ENCODE measurements around the gene ZNF442. TPM values are rescaled to one million over a fixed set of nuclear protein-coding genes. Genes with fewer than 3 reads are reported as not detected.
"Not testable (repeated sequence)": the region's sequence is repeated elsewhere in the genome, so short reads cannot be mapped to it uniquely, and the experiment has no call there.

The ZNF442 gene
- total RNA-seq = 1 to 10 TPM in 1 of 2 experiments, under 1 TPM in 1; 0.50 to 1.2 TPM

- Mint-ChIP-seq H3K4me1 (peaks cover 19% of the 10 kb centered on the region), H3K36me3 (ENCODE audit: low read depth) (peaks cover 10% of the 10 kb centered on the region), H3K9me3 (peaks cover 19% of the 10 kb centered on the region), H3K27me3 (no peaks in the 10 kb centered on the region), H3K4me3 (peak within 1 kb of the TSS; percentile 89), H3K27ac (peak within 1 kb of the TSS; percentile 90)
- DNase-seq = peak; percentile 87
- ChIA-PET CTCF (interaction anchor here (0.5 to 1.1 kb wide), 5 partner anchors 10 to 306 kb away, joined by 3 to 4 read pairs (median 3); no protein-coding TSS in a partner anchor), POLR2A (interaction anchor here (0.6 to 1.4 kb wide), 2 partner anchors 32 to 299 kb away, joined by 3 to 5 read pairs; partner anchors contain the start of gene ZNF563)
Observed at GRCh38 chr19:12365236-12366162, at the start of gene ZNF442. TSS of gene ZNF442 (minus strand) at chr19:12365683. CDS start at chr19:12363631, 2,052 bp downstream.

GRCh38 chr19:12411893-12412292 is 46.4 kb upstream of the ZNF442 start:
- Mint-ChIP-seq H3K36me3 (ENCODE audit: low read depth) (peaks cover 7% of the 10 kb centered on the region), H3K4me1 (no peaks in the 10 kb centered on the region), H3K9me3 (peaks cover 40% of the 10 kb centered on the region), H3K27me3 (no peaks in the 10 kb centered on the region), H3K27ac (no peak overlapping the region), H3K4me3 (no peak overlapping the region)
- DNase-seq = no peak
- CTCF ChIA-PET = no interaction called here
- POLR2A ChIA-PET = no interaction called here

GRCh38 chr19:12400633-12401502 is 35.4 kb upstream of the ZNF442 start, which contains the start of gene ZNF799:
TSS of gene ZNF799 (minus strand) at chr19:12401271. CDS start at chr19:12401070, 201 bp downstream.
- Mint-ChIP-seq H3K9me3 (peaks cover 32% of the 10 kb centered on the region), H3K4me1 (peaks cover 13% of the 10 kb centered on the region), H3K27me3 (no peaks in the 10 kb centered on the region), H3K4me3 (peak within 1 kb of the TSS; percentile 89), H3K36me3 (ENCODE audit: low read depth) (peaks cover 21% of the 10 kb centered on the region), H3K27ac (peak within 1 kb of the TSS; percentile 79)
- DNase-seq = peak; percentile 91
- CTCF ChIA-PET = interaction anchor here (0.8 kb wide), 1 partner anchor 68 kb away, joined by 3 read pairs; the partner anchor contains the start of gene ZNF563
- POLR2A ChIA-PET = no interaction called here

GRCh38 chr19:12399901-12400632 is 34.6 kb upstream of the ZNF442 start:
- peak overlapping the region; percentile 89 for H3K4me3 Mint-ChIP-seq
- peaks cover 29% of the 10 kb centered on the region for H3K36me3 Mint-ChIP-seq (ENCODE audit: low read depth)
- H3K4me1 Mint-ChIP-seq = peaks cover 13% of the 10 kb centered on the region
- H3K27me3 Mint-ChIP-seq, DNase-seq, POLR2A ChIA-PET: not testable (repeated sequence)
- H3K9me3 Mint-ChIP-seq = peaks cover 33% of the 10 kb centered on the region
- peak overlapping the region; percentile 72 for H3K27ac Mint-ChIP-seq
- CTCF ChIA-PET = interaction anchor here (0.7 kb wide), 1 partner anchor 26 kb away, joined by 3 read pairs; no protein-coding TSS in a partner anchor

GRCh38 chr19:12391148-12391547 is 25.7 kb upstream of the ZNF442 start:
- H3K27me3 Mint-ChIP-seq, H3K4me1 Mint-ChIP-seq, CTCF ChIA-PET: not testable (repeated sequence)

GRCh38 chr19:12386365-12386764 is 20.9 kb upstream of the ZNF442 start:
- Mint-ChIP-seq H3K9me3 (peaks cover 48% of the 10 kb centered on the region), H3K36me3 (ENCODE audit: low read depth) (peaks cover 38% of the 10 kb centered on the region)
- H3K4me3 Mint-ChIP-seq, H3K27ac Mint-ChIP-seq, DNase-seq, H3K4me1 Mint-ChIP-seq, POLR2A ChIA-PET, H3K27me3 Mint-ChIP-seq, CTCF ChIA-PET: not testable (repeated sequence)

More at GRCh38 chr19:12391148-12391547, 25.7 kb upstream of the ZNF442 start:
- POLR2A ChIA-PET, H3K27ac Mint-ChIP-seq, DNase-seq, H3K4me3 Mint-ChIP-seq: not testable (repeated sequence)
- peaks cover 62% of the 10 kb centered on the region for H3K9me3 Mint-ChIP-seq
- H3K36me3 Mint-ChIP-seq (ENCODE audit: low read depth) = peaks cover 73% of the 10 kb centered on the region

GRCh38 chr19:12380444-12380737 is 14.9 kb upstream of the ZNF442 start:
- H3K27ac Mint-ChIP-seq = no peak overlapping the region
- H3K9me3 Mint-ChIP-seq = peaks cover 55% of the 10 kb centered on the region
- ChIA-PET POLR2A (no interaction called here), CTCF (no interaction called here)
- no peaks in the 10 kb centered on the region for H3K4me1 Mint-ChIP-seq
- H3K4me3 Mint-ChIP-seq = no peak overlapping the region
- no peaks in the 10 kb centered on the region for H3K27me3 Mint-ChIP-seq
- H3K36me3 Mint-ChIP-seq (ENCODE audit: low read depth) = peaks cover 21% of the 10 kb centered on the region
- no peak for DNase-seq

GRCh38 chr19:12379732-12380443 is 14.4 kb upstream of the ZNF442 start:
- H3K27ac Mint-ChIP-seq = no peak overlapping the region
- DNase-seq = no peak
- H3K4me3 Mint-ChIP-seq = no peak overlapping the region
- POLR2A ChIA-PET = no interaction called here
- H3K27me3 Mint-ChIP-seq = no peaks in the 10 kb centered on the region
- CTCF ChIA-PET = interaction anchor here (0.6 kb wide), 1 partner anchor 691 kb away, joined by 4 read pairs; no protein-coding TSS in a partner anchor
- H3K4me1 Mint-ChIP-seq = no peaks in the 10 kb centered on the region
- peaks cover 21% of the 10 kb centered on the region for H3K36me3 Mint-ChIP-seq (ENCODE audit: low read depth)
- H3K9me3 Mint-ChIP-seq = peaks cover 54% of the 10 kb centered on the region

- POLR2A ChIA-PET = no interaction called here
Observed at GRCh38 chr19:12374026-12374425, 8.5 kb upstream of the ZNF442 start.

GRCh38 chr19:12364391-12365235 is 870 bp downstream of the ZNF442 start:
- peak overlapping the region; percentile 80 for H3K27ac Mint-ChIP-seq
- CTCF ChIA-PET = interaction anchor here (0.7 to 1.1 kb wide), 3 partner anchors 10 to 305 kb away, joined by 3 to 4 read pairs (median 3); no protein-coding TSS in a partner anchor
- peak overlapping the region; percentile 89 for H3K4me3 Mint-ChIP-seq
- peaks cover 23% of the 10 kb centered on the region for H3K9me3 Mint-ChIP-seq
- DNase-seq = peak; percentile 6
- H3K36me3 Mint-ChIP-seq (ENCODE audit: low read depth) = peaks cover 10% of the 10 kb centered on the region
- H3K4me1 Mint-ChIP-seq = peaks cover 19% of the 10 kb centered on the region
- H3K27me3 Mint-ChIP-seq = no peaks in the 10 kb centered on the region
- POLR2A ChIA-PET = interaction anchor here (1.4 kb wide), 1 partner anchor 32 kb away, joined by 5 read pairs; the partner anchor contains the start of gene ZNF563

More at GRCh38 chr19:12374026-12374425, 8.5 kb upstream of the ZNF442 start:
- Mint-ChIP-seq H3K27ac (no peak overlapping the region), H3K4me1 (no peaks in the 10 kb centered on the region), H3K36me3 (ENCODE audit: low read depth) (peaks cover 4% of the 10 kb centered on the region), H3K9me3 (peaks cover 37% of the 10 kb centered on the region), H3K27me3 (no peaks in the 10 kb centered on the region), H3K4me3 (no peak overlapping the region)
- DNase-seq = no peak
- CTCF ChIA-PET = interaction anchor here (0.5 kb wide), 1 partner anchor 26 kb away, joined by 3 read pairs; no protein-coding TSS in a partner anchor

GRCh38 chr19:12362236-12362635 is 3.2 kb downstream of the ZNF442 start:
- H3K27me3 Mint-ChIP-seq, DNase-seq, H3K4me3 Mint-ChIP-seq, H3K27ac Mint-ChIP-seq, POLR2A ChIA-PET, CTCF ChIA-PET: not testable (repeated sequence)
- Mint-ChIP-seq H3K9me3 (peaks cover 28% of the 10 kb centered on the region), H3K4me1 (peaks cover 19% of the 10 kb centered on the region), H3K36me3 (ENCODE audit: low read depth) (peaks cover 15% of the 10 kb centered on the region)
